ENCODE results near the gene CHMP6. TPM values are rescaled to one million over a fixed set of nuclear protein-coding genes. Genes with fewer than 3 reads are reported as not detected.
"Not testable (repeated sequence)": the region's sequence is repeated elsewhere in the genome, so short reads cannot be mapped to it uniquely, and the experiment has no call there.

The CHMP6 gene
- total RNA-seq, 1 donor from 2014 or later, result 19.0 TPM

DNA sequence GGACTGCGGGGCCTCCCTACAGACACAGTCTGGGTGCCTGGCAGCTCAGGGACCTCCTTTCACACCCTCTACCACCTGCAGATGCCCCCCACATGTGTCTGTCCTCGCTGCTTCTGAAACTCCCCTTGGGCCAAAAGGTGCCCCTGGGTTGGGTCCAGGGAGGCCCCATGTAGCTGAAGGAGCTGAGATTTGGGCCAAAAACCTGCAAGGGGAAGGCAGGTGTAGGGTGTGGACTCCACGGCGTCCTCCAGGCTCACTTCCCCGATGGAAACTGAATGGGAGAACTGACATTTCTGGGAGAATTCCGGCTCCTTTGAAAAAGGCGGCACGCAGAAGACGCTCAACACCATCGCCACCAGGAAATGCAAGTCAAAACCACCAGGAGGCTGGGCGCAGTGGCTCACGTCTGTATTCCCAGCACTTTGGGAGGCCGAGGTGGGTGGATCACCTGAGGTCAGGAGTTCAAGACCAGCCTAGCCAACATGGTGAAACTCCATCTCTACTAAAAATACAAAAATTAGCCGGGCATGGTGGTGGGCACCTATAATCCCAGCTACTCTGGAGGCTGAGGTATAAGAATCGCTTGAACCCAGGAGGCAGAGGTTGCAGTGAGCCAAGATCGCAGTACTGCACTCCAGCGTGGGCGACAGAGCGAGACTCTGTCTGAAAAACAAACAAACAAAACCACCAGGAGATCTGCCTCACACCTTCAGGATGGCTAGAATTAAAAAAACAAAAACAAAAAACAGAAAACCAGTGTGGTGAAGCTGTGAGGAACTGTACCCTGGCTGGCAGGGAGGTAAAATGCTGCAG is 30.1 kb downstream of the CHMP6 start:
- DNase-seq (ENCODE audit: missing footprints) (no peak), ATAC-seq (no peak)
- intact Hi-C loops (cut with DNase I), result no loop called here

DNA sequence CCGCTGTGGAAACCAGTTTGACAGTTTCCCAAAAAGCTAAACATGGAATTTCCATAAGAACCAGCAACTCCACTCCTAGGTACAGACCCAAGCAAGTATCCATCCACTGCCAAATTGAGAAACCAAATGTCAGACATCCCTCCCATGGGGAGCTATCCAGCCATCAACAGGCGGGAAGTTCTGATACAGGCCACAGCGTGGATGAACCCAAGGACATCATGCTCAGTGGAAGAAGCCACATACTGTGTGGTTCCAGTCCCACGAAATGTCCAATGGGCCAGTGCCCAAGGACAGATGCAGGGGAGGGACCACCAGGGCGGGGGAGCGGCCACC is 30.7 kb downstream of the CHMP6 start:
- no peak for ATAC-seq
- intact Hi-C loops (cut with DNase I), result no loop called here
- no peak for DNase-seq (ENCODE audit: missing footprints)

DNA sequence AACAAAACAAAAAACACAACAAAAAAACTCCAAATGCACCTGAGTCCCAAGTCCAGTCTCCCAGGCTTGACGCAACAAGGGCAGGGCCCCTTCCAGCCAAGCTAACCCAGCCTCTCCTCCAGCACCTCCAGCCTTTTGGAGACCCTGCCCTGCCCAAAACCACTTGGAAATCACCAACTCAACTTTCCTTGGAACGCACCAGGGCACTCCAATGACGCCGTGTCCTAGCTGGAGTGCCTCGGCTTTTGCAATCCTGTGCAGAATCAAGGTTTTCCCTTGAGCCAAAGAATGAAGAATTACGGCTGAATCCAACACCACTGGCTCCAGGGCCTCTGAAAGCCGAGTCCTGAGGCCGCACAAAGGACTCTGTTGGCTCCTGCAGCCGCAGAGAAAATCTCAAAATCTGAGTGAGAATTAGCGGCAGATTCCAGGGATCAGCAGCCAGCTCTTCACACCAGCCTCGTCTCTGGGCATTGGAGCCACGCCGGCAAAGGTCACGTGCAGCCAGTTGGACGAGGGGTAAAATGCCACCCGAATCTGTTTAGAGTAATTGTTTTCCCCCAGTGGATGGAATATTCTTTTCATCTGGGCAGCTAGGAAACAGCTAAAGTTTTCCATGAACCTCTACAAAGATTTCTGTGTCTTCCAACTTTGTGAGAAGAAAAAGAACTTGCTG is 33.6 kb downstream of the CHMP6 start:
- no peak for DNase-seq (ENCODE audit: missing footprints)
- no peak for ATAC-seq
- intact Hi-C loops (cut with DNase I), result no loop called here

DNA sequence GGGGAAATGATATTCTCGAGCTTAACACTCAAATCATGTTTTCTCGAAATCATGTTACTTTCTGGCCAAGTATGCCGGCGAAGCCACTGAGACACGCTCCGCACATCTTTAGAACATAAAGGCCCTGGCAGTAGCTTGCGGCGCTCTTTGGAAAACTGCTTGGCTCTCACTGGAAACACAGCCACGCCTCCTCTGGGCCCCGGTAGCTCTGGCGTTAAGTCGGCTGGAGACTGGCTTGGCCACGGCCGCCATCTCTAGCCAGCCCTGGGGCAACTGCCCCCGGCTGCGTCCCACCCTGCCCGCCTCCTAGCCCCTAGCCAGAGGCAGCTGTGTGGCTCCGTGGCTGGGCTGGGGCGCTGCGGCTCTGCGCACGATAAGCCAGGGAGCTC is 34.1 kb downstream of the CHMP6 start:
- intact Hi-C loops (cut with DNase I), result no loop called here
- ATAC-seq (no peak), DNase-seq (ENCODE audit: missing footprints) (no peak)

DNA sequence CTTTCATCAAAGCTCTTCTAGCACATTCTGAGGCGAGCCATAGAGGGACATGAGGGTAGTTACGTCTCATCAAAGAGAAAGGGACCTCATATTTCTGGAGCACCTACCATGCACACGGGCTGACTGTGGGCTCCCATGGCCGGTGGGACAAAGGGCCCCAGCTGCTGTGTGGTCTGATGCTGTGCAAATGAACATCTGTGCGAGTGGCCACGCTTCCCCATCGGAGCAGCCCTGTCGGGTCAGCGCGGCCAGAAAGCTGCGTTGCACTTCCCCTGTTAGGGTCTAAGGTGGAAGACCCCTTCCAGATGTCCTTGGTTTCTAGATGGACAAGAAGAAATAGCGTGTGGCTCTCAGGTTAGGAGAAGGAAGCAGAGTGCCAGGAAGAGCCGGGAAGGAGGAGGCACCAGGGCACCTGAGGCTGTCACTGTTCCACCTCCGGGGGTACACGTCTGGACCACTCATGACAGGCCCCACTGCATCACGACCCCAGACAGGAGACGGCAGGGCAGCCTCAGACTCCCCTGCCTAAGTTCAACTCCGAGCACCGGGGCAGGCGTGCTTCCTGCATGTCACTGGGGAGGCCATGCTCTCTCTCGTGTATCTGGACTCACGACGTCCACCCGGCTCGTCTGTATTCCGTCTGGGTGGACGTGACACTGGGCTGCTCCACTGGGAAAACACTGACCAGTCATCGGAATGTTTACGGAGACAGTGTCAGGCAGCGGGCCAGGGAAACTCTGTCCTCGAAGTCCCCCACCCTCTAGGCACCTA is 34.8 kb downstream of the CHMP6 start:
- intact Hi-C loops (cut with DNase I), result no loop called here
- no peak for DNase-seq (ENCODE audit: missing footprints)
- no peak for ATAC-seq

DNA sequence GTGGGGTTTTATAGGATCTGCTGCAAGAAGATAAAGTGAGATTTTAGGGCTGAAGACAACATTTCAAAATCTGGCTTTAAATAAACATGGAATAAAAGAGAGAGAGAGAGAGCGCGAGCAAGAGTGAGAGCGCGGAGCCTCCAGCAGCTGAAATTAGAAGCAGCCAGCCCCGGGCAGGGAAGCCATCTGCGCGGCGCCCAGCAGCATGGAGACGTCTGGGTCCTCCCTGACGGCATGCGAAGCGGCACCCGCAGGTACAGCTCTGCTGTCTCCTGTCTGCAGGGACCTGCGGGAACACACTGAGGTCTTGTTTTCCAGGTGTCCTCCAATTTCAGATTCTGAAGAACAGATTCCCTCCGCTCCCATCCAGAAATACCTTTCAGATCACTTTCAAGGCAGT is 35.4 kb downstream of the CHMP6 start:
- no peak for DNase-seq (ENCODE audit: missing footprints)
- intact Hi-C loops (cut with DNase I), result no loop called here
- no peak for ATAC-seq

DNA sequence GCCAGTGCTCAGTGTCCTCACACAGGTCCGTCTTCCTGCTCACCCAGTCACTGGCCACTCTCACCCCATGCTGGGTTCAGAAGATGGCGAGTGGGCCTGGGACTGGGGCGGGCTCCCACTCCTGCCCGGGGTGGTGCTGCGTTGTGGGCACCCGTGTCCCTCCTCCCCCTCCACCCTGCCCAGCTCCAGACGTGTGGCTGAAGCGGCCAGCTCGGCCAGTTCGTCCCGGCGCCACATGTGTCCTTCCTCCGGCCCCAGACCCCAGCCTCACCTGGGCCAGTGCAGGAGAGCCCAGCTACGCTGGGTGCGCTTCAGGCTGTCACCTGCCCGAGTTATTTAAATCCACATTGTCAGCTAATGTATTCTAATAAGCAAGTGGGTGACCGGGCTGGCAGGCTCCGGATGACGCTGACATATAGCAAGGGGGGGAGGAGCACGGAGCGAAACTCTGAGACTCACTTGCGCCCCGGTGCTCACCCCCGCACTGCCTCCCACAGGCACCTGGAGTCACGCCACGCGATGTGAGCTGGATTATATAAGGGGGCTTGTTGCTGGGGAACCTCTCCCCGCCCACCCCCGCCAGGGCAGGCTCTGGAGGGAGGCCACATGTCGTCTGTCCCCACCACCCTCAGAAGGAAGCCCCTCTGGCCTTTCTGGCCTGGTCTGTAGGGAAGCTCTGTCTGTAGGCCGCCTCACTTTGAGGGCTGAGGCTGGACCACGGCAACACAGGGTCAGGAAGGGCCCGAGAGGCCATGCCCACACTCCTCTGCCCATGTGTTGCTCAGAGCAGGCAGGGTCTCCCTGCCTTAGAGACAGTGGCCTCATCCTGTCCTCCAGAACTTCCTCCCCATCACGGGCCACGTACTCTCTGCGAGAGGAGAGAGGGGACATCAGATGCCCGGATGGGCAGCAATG is 36.2 kb downstream of the CHMP6 start:
- intact Hi-C loops (cut with DNase I), result no loop called here
- DNase-seq (ENCODE audit: missing footprints) (no peak), ATAC-seq (no peak)

DNA sequence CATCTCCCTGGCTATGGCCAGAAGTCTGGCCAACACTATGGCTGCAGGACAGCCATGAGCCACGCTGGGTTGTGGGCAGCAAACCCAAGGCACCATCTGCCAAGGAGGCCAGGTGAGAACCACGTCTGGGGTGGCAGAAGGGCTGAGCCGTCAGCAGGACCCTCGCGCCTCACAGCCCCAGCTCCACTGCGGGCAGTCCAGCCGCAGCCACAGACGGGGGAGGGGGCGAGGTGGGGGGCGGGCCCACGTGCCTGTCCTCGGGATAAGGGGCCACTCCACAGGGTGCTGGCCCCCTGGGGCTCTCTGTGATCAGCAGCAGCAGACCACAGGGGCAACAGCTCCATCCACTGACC is 36.8 kb downstream of the CHMP6 start:
- intact Hi-C loops (cut with DNase I), result no loop called here
- no peak for ATAC-seq
- DNase-seq (ENCODE audit: missing footprints), result no peak

DNA sequence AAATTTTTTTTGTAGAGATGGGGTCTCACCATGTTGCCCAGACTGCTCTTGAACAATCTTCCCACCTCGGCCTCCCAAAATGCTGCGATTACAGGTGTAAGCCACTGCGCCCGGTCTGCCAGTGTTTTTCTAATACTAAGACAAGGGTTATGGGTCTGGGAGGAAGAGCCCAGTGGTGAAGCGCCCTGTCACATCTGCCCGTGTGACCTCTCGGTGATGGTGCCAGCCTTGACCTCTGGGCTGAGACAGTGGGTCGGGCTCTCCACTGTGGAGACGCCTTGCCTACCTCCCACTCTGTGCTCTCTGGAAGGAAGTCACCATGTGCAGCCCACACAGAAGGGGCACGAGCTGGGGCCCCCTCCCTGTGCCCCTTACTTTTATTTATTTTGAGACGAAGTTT is 38.2 kb downstream of the CHMP6 start:
- intact Hi-C loops (cut with DNase I), result loop anchor here (5.0 kb wide), 1 partner anchor 207 kb away; the partner anchor contains the start of genes NDUFAF8 and TEPSIN
- ATAC-seq, result no peak
- DNase-seq (ENCODE audit: missing footprints), result no peak

DNA sequence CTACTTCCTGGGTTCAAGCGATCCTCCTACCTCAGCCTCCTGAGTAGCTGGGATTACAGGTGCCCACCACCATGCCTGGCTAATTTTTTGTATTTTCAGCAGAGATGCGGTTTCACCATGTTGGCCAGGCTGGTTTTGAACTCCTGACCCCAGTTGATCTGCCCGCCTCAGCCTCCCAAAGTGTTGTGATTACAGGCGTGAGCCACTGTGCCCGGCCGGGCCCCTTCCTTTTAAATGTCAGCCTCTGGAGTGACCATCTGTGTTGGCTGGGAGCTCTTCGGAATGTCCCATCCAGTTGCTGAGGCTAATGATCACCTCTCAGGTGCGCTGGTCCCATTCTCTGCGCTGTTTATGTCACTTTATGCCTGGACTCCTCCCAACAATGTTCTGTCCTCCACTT is 38.7 kb downstream of the CHMP6 start:
- intact Hi-C loops (cut with DNase I), result loop anchor here (5.0 kb wide), 1 partner anchor 207 kb away; the partner anchor contains the start of genes NDUFAF8 and TEPSIN
- ATAC-seq; DNase-seq (ENCODE audit: missing footprints): not testable (repeated sequence)

DNA sequence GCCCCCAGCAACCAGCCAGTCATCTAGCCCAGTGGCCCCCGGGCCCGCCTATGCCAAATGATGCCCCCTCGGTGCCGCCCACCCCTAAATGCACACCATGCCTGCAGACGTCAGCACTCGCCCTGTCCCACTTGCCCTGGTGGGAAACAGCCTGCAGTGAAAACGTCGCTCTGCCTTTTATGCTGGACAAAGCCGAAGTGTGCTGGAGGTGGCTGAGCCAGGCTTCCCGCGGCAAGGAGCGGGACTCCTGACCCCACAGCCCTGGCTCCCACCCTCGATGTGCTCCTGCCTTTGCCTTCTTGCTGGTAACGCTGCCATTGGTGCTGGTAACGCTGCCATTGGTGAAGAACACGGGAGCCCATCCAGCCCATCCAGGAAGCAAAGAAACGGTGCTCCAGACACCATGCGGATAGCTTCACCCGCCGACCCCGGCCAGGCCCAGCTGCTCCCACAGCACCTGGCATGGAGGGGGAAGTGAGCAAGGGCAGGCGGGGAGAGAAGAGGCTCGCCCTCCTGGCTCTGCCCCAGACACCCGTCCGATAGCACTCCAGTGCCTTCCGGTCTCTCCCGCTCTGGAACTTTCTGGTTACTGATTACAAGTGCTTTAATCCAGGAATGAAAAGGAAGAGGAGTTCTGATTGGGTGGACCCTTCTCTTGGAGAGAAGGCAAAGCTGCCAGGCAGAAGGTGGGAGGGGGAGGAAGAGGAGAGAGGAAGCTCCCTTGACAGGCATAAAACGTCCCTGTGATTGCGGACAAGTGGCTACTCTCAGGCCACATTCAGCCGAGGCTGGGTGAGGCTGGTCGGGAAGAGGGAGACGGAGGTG is 39.3 kb downstream of the CHMP6 start:
- DNase-seq (ENCODE audit: missing footprints), result peak; percentile 71
- peak; percentile 32 for ATAC-seq
- intact Hi-C loops (cut with DNase I), result loop anchor here (5.0 kb wide), 1 partner anchor 206 kb away; the partner anchor contains the start of genes NDUFAF8 and TEPSIN

DNA sequence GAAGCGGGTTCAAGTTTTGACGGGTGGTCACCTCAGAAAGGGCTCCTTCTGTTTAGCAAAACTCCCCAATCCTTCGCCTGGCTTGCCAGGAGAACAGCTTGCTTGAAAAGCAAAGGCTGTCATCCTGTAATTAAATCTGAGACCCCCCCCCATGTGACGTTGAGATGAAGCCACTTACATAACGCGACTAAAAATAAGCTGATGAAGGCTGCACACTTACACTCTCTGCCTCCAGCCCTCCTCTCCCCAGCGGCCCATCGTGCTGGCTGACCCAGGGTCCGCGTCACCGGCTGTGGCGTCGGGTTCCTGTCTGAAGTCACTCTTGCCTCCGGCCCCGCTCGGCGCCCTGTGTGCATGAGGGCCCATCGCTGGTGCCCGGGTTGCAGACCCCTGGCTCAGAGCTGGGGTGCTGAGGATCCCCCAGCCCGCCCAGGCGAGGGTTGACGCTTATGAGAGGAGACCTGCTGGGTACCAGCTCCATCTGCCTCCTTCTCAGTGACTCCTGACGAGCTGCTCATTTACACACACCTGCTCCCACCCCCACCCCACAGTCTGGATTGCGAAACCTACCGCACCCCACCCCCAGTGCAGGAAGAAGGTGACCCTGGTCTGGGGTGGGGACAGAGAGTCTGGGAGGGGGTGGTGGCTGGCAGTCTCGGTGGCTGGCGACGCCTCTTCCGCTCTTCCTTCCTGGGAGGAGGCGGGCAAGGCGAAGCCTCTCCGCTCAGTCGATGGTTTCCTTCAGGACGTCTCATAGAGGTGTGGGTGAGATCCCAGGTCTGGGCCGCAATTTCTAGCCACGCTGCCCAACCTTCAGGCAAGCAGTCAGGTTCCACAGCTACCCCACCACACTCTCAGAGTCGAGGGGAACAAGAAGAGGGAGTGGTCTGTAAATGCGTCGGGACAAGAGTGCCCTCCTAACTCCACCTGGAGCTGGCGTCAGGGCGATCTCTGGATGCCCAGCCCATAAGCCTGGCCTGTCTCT is 40.2 kb downstream of the CHMP6 start:
- intact Hi-C loops (cut with DNase I), result loop anchor here (5.0 kb wide), 1 partner anchor 205 kb away; the partner anchor contains the start of genes NDUFAF8 and TEPSIN
- no peak for DNase-seq (ENCODE audit: missing footprints)
- no peak for ATAC-seq

DNA sequence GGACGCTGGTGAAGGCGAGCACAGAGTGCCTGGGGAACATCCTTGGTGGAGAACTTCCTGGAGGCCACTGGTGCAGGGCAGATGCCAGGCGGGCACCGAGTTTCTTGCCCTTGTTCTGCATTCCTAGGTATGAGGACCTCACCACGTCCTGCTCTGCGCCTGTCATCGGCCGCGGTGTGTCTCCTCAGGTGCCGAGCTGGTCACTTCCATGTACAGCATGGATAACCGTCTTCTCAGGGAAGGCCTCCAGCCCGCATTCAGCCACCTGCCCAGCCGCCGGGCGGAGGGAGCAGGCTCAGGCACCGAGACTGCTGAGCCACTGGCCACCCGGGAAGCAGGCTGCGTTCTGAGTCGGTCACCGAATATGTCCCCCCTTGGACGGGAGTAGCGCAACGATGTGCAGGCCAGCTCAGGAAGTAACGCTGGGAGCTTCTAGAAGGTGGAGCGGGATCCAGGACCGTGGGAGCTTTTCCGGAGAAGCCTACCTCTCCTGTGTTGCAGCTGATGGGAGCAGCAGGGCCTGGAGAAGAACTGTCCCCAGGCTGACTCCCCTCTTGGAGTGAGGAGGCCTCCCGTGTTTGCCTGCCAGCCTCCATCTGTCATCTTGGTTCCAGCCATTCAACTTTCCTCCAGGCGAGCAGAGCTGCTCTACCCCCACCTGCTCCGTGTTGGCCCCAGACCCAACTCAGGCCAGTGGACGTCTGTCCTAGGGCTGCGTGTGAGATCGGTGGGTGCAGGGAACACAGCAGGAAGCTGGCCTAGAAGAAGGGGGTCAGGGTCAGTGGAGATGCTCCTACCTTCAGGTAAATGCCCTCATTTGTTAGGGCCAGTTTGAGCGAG is 41.2 kb downstream of the CHMP6 start:
- no peak for ATAC-seq
- intact Hi-C loops (cut with DNase I), result loop anchor here (5.0 kb wide), 1 partner anchor 204 kb away; the partner anchor contains the start of genes NDUFAF8 and TEPSIN

DNA sequence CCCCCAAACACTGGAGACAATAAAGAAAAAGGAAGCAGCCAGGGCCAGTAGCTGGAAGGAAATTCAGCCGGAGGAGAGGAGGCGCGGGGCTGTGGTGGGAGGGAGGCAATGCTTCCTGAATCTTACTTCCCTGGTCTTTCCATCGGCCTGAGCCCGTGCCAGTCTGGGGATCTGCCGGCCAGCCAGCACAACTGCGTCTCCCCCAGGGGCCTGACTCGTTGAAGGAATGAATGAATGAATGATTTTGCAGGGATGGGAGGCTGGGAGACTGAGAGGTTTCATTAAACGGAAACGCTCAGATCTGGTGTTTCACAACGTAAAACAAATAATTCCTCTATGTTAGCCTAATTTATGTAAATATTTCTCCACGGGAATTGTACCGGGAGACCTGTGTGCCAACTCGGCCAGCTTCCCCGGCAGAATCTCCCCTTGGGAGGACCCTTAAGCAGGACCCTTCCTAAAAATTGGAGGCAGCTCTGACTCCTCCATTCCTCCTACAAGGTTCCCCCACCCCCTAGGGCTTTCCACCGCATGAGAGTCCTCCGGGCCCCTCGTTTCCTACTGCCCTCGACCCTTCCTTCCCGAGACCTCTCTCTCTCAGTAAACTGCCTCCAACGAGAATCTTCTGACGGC is 42.0 kb downstream of the CHMP6 start:
- intact Hi-C loops (cut with DNase I), result loop anchor here (2.0 to 5.0 kb wide), 2 partner anchors 49 to 204 kb away; partner anchors contain the start of genes NDUFAF8 and TEPSIN
- DNase-seq (ENCODE audit: missing footprints) (peak; percentile 75), ATAC-seq (no peak)

More for the DNA sequence above, 41.2 kb downstream of the CHMP6 start:
- DNase-seq (ENCODE audit: missing footprints), result peak; percentile 59

DNA sequence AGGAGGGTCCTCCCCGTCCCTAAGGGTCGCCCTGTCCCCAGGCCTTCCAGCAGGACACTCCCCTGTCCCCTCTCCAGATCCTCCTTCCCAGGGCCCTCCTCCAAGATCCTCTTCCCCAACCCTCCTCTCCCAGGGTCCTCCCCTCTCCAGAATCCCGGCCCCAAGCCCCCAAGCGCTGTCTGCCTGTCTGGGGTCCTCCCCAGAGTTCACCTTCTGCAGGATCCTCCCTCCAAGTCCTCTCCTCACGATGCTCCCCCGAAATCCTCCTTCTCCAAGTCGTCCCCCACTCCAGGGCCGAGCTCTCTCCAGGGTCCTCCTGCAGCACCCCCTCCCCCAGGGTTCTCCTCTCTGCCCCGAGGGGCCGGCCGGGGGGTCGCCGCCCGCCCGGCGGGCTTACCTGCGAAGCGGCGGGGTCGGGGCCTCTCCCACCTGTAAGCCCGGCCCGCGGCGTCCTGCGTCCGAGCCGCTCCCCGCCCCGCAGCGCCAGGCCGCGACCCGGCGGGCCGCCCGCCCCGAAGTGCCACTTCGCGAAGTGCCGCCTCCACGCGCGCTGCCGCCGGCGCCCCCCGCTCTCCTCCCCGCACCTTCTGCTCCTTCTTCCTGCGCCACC is 42.6 kb downstream of the CHMP6 start:
- peak; percentile 1 for ATAC-seq
- peak; percentile 77 for DNase-seq (ENCODE audit: missing footprints)
- intact Hi-C loops (cut with DNase I), result loop anchor here (2.0 to 5.0 kb wide), 2 partner anchors 49 to 203 kb away; partner anchors contain the start of genes NDUFAF8 and TEPSIN
